Left ventricle myocardium inferior (tissue), 1 donor: ENCODE measurements around the gene PASK. TPM values are rescaled to one million over a fixed set of nuclear protein-coding genes. Genes with fewer than 3 reads are reported as not detected.

Experiments used
- DNase-seq: peaks from one replicate; pipeline ENCODE4 v3.0.0-alpha.2; 2020
- H3K27ac ChIP-seq: fragments of 200-600 bp; replicated peaks from 2 replicates; pipeline ENCODE4 v1.8.0; 2021
- H3K27me3 ChIP-seq: fragments of 200-600 bp; 2 replicates; pipeline ENCODE4 v1.8.0; 2021; ENCODE audit warnings: low read depth
- H3K36me3 ChIP-seq: fragments of 200-600 bp; 2 replicates; pipeline ENCODE4 v1.8.0; 2021
- H3K4me1 ChIP-seq: fragments of 200-600 bp; 2 replicates; pipeline ENCODE4 v1.8.0; 2021
- H3K4me3 ChIP-seq: fragments of 200-600 bp; 2 replicates; pipeline ENCODE4 v1.8.0; 2021; ENCODE audit warnings: mild to moderate bottlenecking, moderate library complexity
- H3K9me3 ChIP-seq: fragments of 200-600 bp; replicated peaks from 2 replicates; pipeline ENCODE4 v1.8.0; 2021
- intact Hi-C: fragments of 100-400 bp; cut with micrococcal nuclease; formaldehyde crosslinking; loops from one replicate; pipeline ENCODE4 v1.11.0; 2022
- total RNA-seq: library from RNA; stranded (reverse); fragmentation: NEBNext Ultra II Directional; extraction: Animal tissue kit (Norgen Biotek cat#: 25700); gene quantifications from one replicate; pipeline ENCODE4 v1.2.1, GENCODE V29; 2021
- TF ChIP-seq, protein P1 (sequence below): fragments of 200-600 bp; IDR thresholded peaks from 2 replicates; pipeline ENCODE4 v1.8.0; 2021; ENCODE audit warnings: antibody characterized with exemption, mild to moderate bottlenecking, borderline replicate concordance
- donor health status: DM: no; HTN: yes; CAD: no; lungs with severe emphysema.

The PASK gene
- total RNA-seq, 1 donor from 2014 or later = 3.4 TPM

DNA sequence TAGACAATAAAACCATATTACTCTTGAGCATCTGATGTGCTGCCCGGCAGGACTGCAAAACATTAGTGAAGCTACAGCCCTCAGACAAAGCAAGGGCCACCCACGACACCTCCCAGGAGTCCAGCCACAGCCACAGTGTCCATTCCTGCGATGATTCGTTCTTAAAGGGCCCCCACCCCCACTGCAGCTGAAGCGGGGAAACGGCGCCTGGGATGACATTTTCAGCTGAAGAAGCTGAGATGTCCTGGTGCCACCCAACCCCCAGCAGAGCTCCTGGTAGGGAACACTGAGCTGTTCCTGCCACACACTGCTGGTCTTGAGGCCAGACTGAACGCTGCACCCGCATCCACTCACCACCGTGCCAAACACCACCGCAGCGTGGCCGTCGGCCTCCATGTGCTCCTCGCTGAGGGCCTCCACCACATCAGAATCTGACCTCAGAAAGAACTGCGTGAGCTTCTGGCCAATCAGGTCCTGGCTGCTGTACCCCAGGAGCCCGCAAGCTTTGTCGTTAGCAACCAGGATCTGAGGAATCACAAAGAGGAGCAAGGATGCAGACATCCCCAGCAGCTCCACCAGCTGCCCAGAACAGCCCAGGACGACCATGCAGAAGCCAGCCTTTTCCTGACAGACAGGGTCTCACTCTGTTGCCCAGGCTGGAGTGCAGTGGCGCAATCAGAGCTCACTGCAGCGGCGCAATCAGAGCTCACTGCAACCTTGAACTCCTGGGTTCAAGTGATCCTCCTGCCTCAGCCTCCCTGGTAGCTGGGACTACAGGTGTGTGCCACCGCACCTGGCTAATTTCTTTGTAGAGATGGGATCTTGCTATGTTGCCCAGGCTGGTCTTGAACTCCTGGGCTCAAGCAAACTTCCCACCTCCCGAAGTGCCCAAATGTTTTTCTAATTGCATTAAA lies 9.5 kb downstream of the PASK start:
- Histone ChIP-seq H3K9me3 (no peaks in the 10 kb centered on the region), H3K36me3 (no peaks in the 10 kb centered on the region), H3K27ac (no peak overlapping the region), H3K4me1 (no peaks in the 10 kb centered on the region), H3K4me3 (no peak overlapping the region), H3K27me3 (no peaks in the 10 kb centered on the region)
- intact Hi-C loops = no loop called here
- DNase-seq = no peak
- TF ChIP-seq, protein P1, sequence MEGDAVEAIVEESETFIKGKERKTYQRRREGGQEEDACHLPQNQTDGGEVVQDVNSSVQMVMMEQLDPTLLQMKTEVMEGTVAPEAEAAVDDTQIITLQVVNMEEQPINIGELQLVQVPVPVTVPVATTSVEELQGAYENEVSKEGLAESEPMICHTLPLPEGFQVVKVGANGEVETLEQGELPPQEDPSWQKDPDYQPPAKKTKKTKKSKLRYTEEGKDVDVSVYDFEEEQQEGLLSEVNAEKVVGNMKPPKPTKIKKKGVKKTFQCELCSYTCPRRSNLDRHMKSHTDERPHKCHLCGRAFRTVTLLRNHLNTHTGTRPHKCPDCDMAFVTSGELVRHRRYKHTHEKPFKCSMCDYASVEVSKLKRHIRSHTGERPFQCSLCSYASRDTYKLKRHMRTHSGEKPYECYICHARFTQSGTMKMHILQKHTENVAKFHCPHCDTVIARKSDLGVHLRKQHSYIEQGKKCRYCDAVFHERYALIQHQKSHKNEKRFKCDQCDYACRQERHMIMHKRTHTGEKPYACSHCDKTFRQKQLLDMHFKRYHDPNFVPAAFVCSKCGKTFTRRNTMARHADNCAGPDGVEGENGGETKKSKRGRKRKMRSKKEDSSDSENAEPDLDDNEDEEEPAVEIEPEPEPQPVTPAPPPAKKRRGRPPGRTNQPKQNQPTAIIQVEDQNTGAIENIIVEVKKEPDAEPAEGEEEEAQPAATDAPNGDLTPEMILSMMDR = no peak

DNA sequence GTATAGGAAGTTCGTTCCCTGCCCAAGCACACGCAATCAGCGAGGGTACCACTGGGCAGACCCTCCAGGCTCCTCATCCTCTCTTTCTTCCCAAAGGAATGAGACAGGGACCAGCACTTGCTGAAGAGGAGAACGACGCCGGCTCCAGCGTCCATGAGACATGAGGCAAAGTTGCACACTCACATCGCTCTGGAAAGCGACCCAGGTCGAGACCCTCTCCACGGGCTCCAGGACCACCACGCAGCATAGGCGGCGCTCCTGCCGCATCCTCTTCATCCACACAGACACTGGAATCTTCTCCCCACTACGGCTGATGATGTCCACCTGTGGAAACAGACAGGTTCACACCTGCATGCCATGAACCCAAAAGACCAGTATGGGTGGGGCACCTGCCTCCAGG lies 10.8 kb downstream of the PASK start:
- DNase-seq = no peak
- Histone ChIP-seq H3K4me1 (no peaks in the 10 kb centered on the region), H3K9me3 (no peaks in the 10 kb centered on the region), H3K27me3 (no peaks in the 10 kb centered on the region), H3K36me3 (no peaks in the 10 kb centered on the region), H3K27ac (no peak overlapping the region), H3K4me3 (no peak overlapping the region)
- TF ChIP-seq, protein P1 = no peak
- intact Hi-C loops = no loop called here

DNA sequence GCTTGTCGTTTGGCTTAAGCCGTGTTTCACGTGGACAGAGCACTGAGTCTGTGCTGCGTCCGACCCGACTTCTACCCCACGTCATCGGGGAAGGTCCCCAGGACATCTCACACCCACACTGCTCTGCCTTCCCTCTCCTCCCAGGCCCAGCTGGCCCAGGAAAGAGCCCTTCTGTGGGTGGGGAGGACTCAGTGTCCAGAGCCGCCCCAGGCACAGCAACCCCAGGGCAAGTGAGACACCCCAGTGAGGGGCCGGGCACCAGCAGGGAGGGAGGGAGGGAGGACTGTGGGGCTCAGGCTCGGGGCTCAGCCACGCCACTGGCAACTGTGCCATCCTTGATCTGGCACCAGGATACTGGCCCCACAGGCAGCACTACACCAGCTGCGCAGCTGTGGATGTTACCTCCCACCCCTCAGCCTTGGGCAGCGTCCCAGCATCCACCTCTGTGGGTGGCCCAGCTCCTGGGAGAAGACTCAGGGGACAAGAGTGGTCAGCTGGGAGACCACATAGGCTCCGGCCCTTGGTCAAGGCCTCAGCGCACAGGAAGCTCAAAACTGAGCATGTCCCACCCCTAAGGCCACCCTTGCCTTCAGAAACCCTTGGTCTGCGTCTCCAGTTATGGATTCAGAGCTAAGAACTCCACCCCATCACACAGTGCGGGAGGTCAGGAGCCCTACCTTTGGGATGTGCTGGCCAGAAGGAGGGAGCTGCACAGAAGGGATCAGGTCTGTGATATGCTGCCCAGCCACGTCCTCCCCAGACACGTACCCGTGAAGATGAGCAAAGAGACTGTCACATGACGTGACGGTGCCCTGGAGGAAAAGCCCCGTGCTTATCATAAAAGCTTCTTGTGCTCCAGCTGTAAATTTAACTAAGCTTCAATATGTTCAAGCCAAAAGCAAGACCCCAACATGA lies 11.7 kb downstream of the PASK start:
- no peak for DNase-seq
- H3K4me1 ChIP-seq = no peaks in the 10 kb centered on the region
- no peak overlapping the region for H3K4me3 ChIP-seq
- no peaks in the 10 kb centered on the region for H3K36me3 ChIP-seq
- no peaks in the 10 kb centered on the region for H3K27me3 ChIP-seq
- TF ChIP-seq, protein P1 = no peak
- no peak overlapping the region for H3K27ac ChIP-seq
- intact Hi-C loops = no loop called here
- no peaks in the 10 kb centered on the region for H3K9me3 ChIP-seq

DNA sequence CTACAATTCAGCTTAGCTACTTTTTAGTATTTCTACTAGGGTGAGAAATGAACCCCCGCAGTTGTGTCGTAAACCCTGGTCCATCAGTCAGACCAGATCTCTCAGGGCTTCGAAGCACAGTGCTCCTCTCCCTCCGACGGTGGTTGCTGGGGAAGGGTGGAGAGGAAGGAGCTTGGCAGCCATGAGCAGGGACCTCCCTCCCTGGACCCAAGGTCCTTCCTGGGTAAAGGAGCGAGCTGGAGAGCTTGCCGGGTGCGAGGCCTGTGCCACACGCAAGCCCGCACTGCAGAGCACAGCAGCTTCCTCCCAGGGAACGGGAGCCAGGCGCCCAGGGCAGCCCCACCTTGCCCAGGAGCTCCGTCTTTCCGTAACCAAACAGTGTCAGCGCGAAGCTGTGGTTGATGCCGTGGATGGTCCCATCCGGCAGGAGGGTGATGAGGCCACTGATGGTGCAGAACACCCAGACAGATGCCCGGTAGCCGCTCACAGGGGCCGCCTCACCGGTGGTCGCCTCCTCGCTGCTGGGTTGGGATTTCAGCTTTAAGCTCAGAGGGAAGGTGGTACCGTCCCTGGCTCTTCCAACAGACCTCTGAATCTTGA lies 12.5 kb downstream of the PASK start:
- TF ChIP-seq, protein P1 = no peak
- no peak for DNase-seq

DNA sequence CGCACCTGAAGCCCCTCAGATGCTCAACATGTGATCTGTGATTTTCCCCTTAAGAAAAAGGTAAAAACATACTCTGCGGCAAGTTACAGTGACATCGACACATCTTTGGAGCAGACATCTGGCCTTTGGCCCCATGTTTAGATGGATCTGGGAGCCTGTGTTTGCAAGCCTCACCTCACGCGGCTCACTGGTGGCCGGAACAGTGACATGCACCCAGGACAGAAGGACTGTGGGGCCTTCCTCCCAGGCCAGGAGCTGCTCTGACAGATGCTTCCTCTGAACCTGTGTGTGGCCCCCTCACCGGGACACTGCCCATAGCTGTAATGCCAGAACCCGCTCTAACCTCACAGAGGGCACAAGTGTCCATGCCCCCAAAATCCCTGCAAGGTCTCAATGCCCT lies 13.1 kb downstream of the PASK start:
- H3K36me3 ChIP-seq = no peaks in the 10 kb centered on the region
- H3K4me3 ChIP-seq = no peak overlapping the region
- TF ChIP-seq, protein P1 = no peak
- DNase-seq = no peak
- H3K4me1 ChIP-seq = no peaks in the 10 kb centered on the region
- intact Hi-C loops = no loop called here
- no peak overlapping the region for H3K27ac ChIP-seq
- H3K27me3 ChIP-seq = no peaks in the 10 kb centered on the region
- no peaks in the 10 kb centered on the region for H3K9me3 ChIP-seq

More for the DNA sequence above, 12.5 kb downstream of the PASK start:
- H3K27ac ChIP-seq = no peak overlapping the region
- no peak overlapping the region for H3K4me3 ChIP-seq
- H3K27me3 ChIP-seq = no peaks in the 10 kb centered on the region
- H3K36me3 ChIP-seq = no peaks in the 10 kb centered on the region
- intact Hi-C loops = no loop called here
- no peaks in the 10 kb centered on the region for H3K4me1 ChIP-seq
- no peaks in the 10 kb centered on the region for H3K9me3 ChIP-seq
